Fibroblast of lung (primary cell): ENCODE data around the gene RIMS3. TPM values are rescaled to one million over a fixed set of nuclear protein-coding genes. Genes with fewer than 3 reads are reported as not detected.

ENCODE experiments used
- DNase-seq, 2 donors: peaks; one replicate each; pipeline versions ENCODE4 v3.0.0 to v3.0.0-alpha.2; 2010; ENCODE audit warnings: low read depth in 2 of 2
- H2AFZ ChIP-seq: 2 replicates; pipeline ENCODE4 v1.5.1; 2012; ENCODE audit warnings: low read length, control low read depth, inconsistent platforms
- H3K27ac ChIP-seq: 2 replicates; pipeline ENCODE4 v1.5.1; 2011; ENCODE audit warnings: low read length, control low read depth; ENCODE audit not compliant: insufficient read depth
- H3K27me3 ChIP-seq: 2 replicates; pipeline ENCODE4 v1.5.1; 2011; ENCODE audit warnings: mild to moderate bottlenecking, low read length; ENCODE audit not compliant: control insufficient read depth, insufficient read depth
- H3K36me3 ChIP-seq: 2 replicates; pipeline ENCODE4 v1.5.1; 2011; ENCODE audit warnings: low read length; ENCODE audit not compliant: control insufficient read depth, insufficient read depth
- H3K4me1 ChIP-seq: 2 replicates; pipeline ENCODE4 v1.5.1; 2011; ENCODE audit warnings: low read length; ENCODE audit not compliant: control insufficient read depth, insufficient read depth; ENCODE audit errors: extremely low read depth
- H3K4me2 ChIP-seq: 2 replicates; pipeline ENCODE4 v1.5.1; 2011; ENCODE audit warnings: low read length, control low read depth; ENCODE audit not compliant: insufficient read depth; ENCODE audit errors: extremely low read depth
- H3K4me3 ChIP-seq, 4 experiments: fragments of 200-600 bp in 1 of 4; sonication (generic) in 1 of 4; replicated peaks in 1 of 4; 2 replicates each; pipeline ENCODE4 v1.5.1; 2011 to 2016; ENCODE audit warnings: low read length in 4 of 4, low read depth in 3 of 4, mild to moderate bottlenecking in 3 of 4, control low read depth in 2 of 4, inconsistent platforms in 1 of 4, mixed read lengths in 1 of 4; ENCODE audit not compliant: insufficient read depth in 1 of 4; ENCODE audit errors: control extremely low read depth in 1 of 4
- H3K79me2 ChIP-seq: 2 replicates; pipeline ENCODE4 v1.5.1; 2012; ENCODE audit warnings: mild to moderate bottlenecking, low read length, inconsistent platforms; ENCODE audit not compliant: control insufficient read depth, insufficient read depth
- H3K9ac ChIP-seq: 2 replicates; pipeline ENCODE4 v1.5.1; 2011; ENCODE audit warnings: mild to moderate bottlenecking, low read length, control low read depth; ENCODE audit not compliant: insufficient read depth
- H3K9me3 ChIP-seq: 2 replicates; pipeline ENCODE4 v1.5.1; 2012; ENCODE audit warnings: low read depth, low read length; ENCODE audit not compliant: control insufficient read depth, insufficient read depth
- H4K20me1 ChIP-seq: 2 replicates; pipeline ENCODE4 v1.5.1; 2011; ENCODE audit warnings: low read length; ENCODE audit not compliant: control insufficient read depth, insufficient read depth; ENCODE audit errors: extremely low read depth
- CTCF ChIP-seq, 2 donors: IDR thresholded peaks in 1 of 2; conservative IDR thresholded peaks in 1 of 2; 1 replicate in 1 of 2; 2 replicates in 1 of 2; pipeline ENCODE4 v1.5.1; 2011 to 2012; ENCODE audit warnings: low read length in 2 of 2, control low read depth in 1 of 2, inconsistent platforms in 1 of 2, low read depth in 1 of 2, mild to moderate bottlenecking in 1 of 2
- EZH2 ChIP-seq: IDR thresholded peaks from 2 replicates; pipeline ENCODE4 v1.5.1; 2012; ENCODE audit warnings: low read length, control low read depth, mild to moderate bottlenecking; ENCODE audit errors: missing control alignments
- polyA plus RNA-seq, 2 donors: library from polyadenylated mRNA; depleted of rRNA in 1 of 2; stranded (reverse) in 1 of 2; unstranded in 1 of 2; fragments of >200 nt; gene quantifications; 2 replicates each; pipeline ENCODE4 v1.2.1, GENCODE V29; 2011 to 2012; ENCODE audit warnings: missing spikeins in 1 of 2
- total RNA-seq: library from RNA; depleted of rRNA; stranded (reverse); fragments of >200 nt; gene quantifications from 2 replicates; pipeline ENCODE4 v1.2.1, GENCODE V29; 2014

Gene RIMS3
- total and polyA plus RNA-seq, 2 donors (not counting 1 experiment from before 2014, with no cell fraction given), result 0.11 to 0.33 TPM

GRCh38 chr1:40621821-40622450, 43.5 kb downstream of the RIMS3 start:
- no peak for TF ChIP-seq CTCF (conservative IDR thresholded peaks at IDR 0.05 in 1 of 2, IDR thresholded peaks at IDR 0.05 in 1 of 2; ENCODE audit: low read depth in 1 of 2, low read length in 2 of 2)
- TF ChIP-seq EZH2, result no peak
- Histone ChIP-seq H3K4me3 (no peak overlapping the region), H3K27ac (no peak overlapping the region), H3K36me3 (no peaks in the 10 kb centered on the region), H3K4me1 (no peaks in the 10 kb centered on the region), H2AFZ (no peak overlapping the region), H3K9ac (no peak overlapping the region), H3K79me2 (no peaks in the 10 kb centered on the region), H3K27me3 (peaks cover 6% of the 10 kb centered on the region), H3K9me3 (no peaks in the 10 kb centered on the region), H4K20me1 (no peaks in the 10 kb centered on the region), H3K4me2 (no peak overlapping the region)
- DNase-seq, result no peak

- no peaks in the 10 kb centered on the region for H3K36me3 ChIP-seq
Observed at GRCh38 chr1:40620586-40621210, 44.8 kb downstream of the RIMS3 start.

GRCh38 chr1:40620150-40620549, 45.3 kb downstream of the RIMS3 start:
- no peak for TF ChIP-seq CTCF (conservative IDR thresholded peaks at IDR 0.05 in 1 of 2, IDR thresholded peaks at IDR 0.05 in 1 of 2; ENCODE audit: low read depth in 1 of 2, low read length in 2 of 2)
- TF ChIP-seq EZH2, result no peak
- H3K9me3 ChIP-seq, result no peaks in the 10 kb centered on the region
- H3K79me2 ChIP-seq, result no peaks in the 10 kb centered on the region
- H3K27ac ChIP-seq, result no peak overlapping the region
- no peak overlapping the region for H3K9ac ChIP-seq
- no peak overlapping the region for H3K4me3 ChIP-seq
- H3K36me3 ChIP-seq, result no peaks in the 10 kb centered on the region
- no peaks in the 10 kb centered on the region for H3K4me1 ChIP-seq
- H4K20me1 ChIP-seq, result no peaks in the 10 kb centered on the region
- peaks cover 6% of the 10 kb centered on the region for H3K27me3 ChIP-seq
- H2AFZ ChIP-seq, result no peak overlapping the region
- H3K4me2 ChIP-seq, result no peak overlapping the region
- no peak for DNase-seq

More at GRCh38 chr1:40620586-40621210, 44.8 kb downstream of the RIMS3 start:
- no peak for DNase-seq
- no peaks in the 10 kb centered on the region for H3K79me2 ChIP-seq
- no peaks in the 10 kb centered on the region for H4K20me1 ChIP-seq
- H3K4me1 ChIP-seq, result no peaks in the 10 kb centered on the region
- H3K9ac ChIP-seq, result no peak overlapping the region
- H3K27ac ChIP-seq, result no peak overlapping the region
- H3K27me3 ChIP-seq, result peaks cover 6% of the 10 kb centered on the region
- no peak overlapping the region for H3K4me3 ChIP-seq
- no peak for TF ChIP-seq CTCF (conservative IDR thresholded peaks at IDR 0.05 in 1 of 2, IDR thresholded peaks at IDR 0.05 in 1 of 2; ENCODE audit: low read depth in 1 of 2, low read length in 2 of 2)
- TF ChIP-seq EZH2, result no peak
- no peak overlapping the region for H3K4me2 ChIP-seq
- H2AFZ ChIP-seq, result no peak overlapping the region
- H3K9me3 ChIP-seq, result no peaks in the 10 kb centered on the region
